HL-60/S4 treated with phorbol 12-myristate 13-acetate at 8.2 ng/mL for 4 days and 3 days (cell line): ENCODE results near the gene PARD3B.

Experiments
- in situ Hi-C: fragments of 300-500 bp; cut with MboI; formaldehyde crosslinking; loops from 2 replicates; pipeline ENCODE4 v1.15.0; 2022; ENCODE audit warnings: low sequenced_read_pairs

PARD3B gene

DNA sequence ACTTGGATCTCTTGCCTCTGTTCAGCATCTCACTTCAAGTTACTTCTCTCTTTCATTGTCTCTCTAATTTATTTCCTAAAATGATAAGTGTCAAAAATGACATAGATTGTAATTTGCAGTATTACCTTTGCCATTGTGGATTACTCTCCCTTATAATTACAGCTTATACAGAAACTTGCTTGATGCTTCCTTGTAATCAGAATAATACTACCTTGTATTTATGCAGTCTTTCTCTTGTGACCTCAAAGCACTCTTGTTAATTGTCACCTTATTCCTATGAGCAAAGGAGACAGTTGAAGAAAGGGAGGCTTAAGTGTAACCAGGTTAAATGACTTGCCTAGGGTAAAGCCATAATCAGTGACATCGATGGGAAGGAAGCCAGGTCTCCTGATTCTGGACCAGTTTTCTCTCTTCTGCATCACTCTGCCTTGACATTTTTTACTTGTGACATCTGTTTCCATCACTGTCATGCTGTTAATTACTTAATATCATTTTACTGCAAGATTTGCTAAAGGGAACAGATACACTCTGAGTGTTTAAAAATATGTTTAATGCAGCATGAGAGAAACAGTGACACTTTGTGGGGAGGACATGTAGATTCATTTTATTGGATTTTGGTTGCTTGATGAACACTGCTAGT, 388.6 kb downstream of the PARD3B start:
- in situ Hi-C loops, result no loop called here

DNA sequence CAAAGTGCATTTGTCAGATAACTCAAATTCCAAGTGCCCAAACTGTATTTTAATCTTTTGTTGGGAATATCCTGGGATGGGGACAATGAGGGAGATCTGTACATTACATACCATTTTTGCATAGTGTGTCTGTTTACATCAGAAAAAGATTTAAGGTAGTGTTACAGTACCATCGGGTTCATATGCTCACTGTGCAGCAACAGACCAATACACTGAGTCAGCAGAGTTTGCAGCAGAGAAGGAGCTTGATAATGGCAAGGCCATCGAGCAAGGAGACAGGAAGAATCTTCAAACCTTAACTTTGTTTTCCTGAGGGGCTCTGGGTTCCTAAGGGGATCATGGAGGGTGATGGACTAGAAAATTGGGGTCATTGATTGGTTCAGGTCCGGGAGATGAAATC, 399.7 kb downstream of the PARD3B start:
- in situ Hi-C loops, result no loop called here

DNA sequence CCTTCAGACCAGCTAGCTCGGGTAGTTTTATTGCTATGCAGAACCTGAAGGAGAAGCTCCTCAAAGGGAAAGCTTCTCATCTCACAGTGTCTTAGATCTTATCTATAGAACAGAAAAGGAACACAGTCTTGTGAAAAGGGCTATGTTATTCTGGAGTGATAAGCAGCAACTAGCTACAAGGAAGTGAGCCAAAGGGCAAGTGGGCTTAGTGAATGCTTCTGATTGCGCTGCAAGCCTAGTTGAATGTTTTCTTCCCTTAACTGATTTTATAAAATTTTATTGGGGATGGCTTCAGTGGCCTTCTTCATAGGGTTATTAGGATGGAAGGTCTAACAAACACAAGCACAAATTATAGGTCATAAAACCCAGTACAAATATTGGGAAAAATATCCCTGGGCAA, 400.1 kb downstream of the PARD3B start:
- in situ Hi-C loops, result no loop called here

DNA sequence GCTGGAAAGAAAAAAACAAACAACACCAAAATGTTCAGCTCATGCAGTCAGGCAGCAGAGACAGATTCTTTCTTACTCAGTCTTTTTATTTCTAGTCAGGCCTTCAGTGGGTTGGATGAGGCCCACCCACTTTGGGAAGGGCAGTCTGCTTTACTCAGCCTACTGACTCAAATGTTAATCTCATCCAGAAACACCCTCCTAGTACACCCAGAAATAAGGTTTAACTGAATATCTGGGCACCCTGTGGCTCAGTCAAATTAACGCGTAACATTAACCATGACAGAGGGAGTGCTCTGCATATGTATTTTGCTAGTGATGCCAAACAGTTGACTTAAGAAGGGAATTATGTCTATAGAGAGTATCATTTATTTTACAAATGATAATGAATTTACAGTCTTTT, 401.6 kb downstream of the PARD3B start:
- in situ Hi-C loops, result no loop called here

DNA sequence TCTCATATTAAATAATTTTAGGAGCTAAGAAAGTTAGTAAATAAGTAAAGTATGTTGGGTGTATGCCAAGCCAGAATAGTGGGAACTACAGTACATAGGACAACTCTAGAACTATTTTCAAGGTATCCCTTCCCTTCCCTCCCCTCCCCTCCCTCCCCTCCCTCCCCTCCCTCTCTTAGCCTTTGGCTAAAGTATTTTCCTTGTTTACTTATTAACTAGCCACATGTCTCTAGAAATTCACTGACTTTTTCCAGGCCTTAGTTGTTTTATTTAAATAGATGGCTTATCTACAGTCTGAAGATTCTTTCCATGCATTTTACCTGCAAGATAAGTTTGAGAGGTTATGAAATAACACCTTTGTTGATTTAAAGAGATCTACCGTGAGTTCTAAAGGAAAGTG, 402.1 kb downstream of the PARD3B start:
- in situ Hi-C loops, result no loop called here

DNA sequence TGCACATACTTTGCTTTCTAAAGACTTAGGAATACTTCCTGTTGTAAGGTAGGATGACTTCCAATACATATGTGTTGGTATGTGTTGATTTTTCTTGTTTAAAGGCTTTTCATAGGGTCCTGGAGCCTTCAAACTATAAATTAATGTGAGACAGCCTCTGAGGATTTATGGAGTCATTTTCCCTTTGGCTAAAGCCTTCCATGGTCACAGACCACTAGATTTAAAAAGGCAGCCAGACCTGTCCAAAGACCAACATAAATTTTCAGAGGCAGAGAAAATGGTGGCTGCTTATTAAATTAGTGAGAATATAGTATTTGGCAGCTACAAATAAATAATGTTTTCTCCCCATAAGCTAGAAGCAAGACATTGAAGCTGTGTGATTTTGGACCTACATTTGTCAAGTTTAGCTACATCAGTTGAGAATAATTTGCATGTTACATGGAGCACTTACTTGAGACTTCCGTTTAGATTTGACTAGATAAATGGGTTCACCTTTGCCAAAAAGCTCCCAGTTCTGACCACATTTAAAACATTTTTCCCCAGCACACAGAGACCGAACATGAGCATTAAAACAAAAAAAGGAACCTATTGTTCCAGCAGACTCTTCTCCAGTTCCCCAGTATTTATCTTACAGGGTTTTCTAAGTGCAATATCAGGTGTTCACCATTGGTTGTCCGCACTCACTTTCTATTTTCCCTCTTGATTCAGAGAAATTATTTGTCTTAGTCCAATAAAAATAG, 402.9 kb downstream of the PARD3B start:
- in situ Hi-C loops, result no loop called here

DNA sequence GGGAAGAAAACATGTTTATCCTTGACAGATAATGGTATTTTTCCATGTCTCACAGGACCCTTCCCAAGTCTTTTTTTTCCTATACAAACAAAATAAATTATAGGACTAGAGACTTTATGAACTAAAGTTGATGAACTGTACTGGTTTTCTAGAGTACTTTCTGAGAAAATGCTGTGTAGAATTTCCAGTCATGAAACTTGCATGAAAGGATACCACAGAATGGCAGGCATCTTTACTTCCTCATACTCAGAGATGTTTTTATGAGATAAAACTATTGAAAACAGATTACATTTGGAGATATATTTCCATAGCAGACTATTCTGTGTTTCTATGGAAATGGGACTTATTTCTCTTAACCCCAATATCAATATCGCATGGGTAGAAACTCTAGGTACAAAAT, 403.5 kb downstream of the PARD3B start:
- in situ Hi-C loops, result no loop called here

DNA sequence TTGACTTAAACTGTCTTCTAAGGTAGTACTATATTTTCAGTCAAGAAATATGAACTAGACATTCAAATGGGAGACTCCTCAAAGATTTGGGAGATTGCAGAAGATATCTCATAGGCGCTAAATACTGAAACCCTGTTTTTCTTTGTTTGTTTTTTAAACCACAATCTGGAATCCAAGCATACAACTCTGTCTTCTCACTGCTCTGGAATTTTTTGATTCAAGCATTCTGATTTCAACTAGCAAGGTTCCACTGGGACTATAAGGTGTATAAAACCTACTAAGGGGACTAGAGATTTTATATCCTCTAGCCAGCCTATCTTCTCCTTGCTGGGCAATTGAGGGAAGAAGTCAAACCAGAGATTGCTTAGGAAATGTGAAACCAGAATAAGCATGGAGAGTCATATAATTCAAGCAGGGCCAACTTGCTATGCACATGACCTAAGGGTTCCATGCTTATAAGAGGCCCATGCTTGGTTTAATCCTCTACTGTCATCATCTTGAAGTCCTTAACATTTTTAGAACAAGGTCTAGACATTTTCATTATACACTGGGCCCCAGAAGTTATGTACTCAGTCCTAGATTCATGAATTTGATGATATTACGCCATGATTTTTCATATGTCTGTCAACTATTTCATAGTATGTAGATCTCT, 405.5 kb downstream of the PARD3B start:
- in situ Hi-C loops, result no loop called here

DNA sequence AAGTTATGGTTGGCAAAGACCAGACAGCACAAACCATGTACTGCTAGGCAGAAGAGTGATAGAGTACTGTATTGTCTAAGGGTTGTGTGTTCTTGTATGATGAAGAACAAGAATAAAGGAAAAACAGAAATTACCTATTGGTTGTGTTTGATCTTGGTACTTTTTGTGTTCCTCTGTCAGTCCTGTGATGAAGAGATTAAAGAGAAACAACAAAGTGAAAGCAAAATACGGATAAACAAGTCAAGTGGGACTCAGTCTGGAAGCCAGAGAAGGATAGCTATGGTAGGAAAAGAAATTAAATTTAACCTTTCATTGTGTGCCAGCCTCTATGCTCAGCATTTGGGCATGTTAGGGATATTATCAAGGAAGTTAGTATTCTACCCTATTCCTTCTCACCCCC, 413.1 kb downstream of the PARD3B start:
- in situ Hi-C loops, result no loop called here

DNA sequence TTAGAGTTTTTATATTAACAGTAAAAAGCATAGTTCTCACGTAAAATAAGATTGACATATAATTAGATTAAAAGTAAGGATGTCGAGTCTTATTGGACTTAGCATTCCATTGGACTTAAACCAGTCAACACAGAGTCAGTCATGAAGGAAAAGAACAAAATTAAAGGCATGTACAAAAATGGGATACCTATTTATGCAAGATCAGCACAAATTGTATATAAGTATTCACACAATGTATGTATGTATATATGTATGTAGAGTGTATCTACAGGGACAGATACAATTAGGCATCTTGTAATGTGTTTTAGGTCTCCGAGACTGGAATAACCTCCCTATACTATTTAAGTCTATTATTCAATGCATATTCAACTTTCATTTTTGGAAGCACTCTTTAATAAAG, 419.1 kb downstream of the PARD3B start:
- in situ Hi-C loops, result no loop called here

DNA sequence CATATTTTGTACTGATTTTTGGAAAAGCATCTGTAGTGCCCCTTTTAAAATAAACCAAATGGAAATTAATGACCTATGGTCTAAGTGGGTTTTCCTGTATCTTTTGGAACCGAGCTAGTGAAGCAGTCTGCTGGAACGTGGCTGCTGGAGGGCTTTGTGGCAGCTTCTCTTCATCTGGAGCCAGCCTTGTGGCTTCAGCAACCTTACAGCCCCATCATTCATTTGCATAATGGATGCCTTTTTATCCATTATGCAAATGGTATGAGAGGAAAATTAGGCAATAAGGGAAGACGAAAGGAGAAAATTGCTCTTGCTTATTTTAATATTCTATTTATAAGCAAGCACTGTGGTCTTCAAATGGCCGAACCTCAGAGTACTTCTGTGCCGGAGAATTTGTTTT, 421.0 kb downstream of the PARD3B start:
- in situ Hi-C loops, result no loop called here

DNA sequence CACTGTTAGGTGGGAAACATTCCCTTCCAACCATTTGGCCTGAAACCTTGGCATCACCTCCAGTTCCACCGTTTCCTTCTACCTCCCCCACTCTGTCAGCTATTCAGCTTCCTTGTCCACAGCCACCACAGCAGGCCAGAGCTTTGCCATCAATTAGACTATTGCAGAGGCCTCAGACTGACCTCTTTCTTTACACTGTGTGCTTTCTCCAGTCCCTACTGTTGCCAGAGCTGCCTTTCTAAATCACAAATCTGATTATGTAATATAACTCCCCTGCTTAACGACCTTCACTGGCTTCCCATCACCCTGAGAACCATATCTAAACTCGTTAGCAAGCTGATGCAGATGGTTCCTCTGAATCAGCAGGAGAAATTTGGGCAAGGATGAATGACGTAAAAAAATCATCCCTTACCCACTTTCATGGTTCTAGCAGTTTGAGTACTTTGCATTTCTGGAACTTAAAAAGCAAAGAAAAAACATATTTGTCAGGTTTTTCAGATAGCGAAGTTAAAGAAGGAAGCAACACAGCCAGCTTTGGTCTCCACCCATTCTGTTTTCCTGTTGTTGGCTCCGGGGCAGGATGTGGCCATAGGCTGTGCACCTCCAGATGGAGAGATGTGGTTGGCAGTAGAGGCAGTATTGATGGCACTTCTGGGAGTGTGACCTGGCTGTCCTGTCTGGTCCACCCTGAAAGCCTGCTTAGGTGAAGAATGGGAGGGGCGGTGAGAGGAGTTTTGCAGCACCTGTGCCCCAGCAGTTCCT, 422.1 kb downstream of the PARD3B start:
- in situ Hi-C loops, result no loop called here

DNA sequence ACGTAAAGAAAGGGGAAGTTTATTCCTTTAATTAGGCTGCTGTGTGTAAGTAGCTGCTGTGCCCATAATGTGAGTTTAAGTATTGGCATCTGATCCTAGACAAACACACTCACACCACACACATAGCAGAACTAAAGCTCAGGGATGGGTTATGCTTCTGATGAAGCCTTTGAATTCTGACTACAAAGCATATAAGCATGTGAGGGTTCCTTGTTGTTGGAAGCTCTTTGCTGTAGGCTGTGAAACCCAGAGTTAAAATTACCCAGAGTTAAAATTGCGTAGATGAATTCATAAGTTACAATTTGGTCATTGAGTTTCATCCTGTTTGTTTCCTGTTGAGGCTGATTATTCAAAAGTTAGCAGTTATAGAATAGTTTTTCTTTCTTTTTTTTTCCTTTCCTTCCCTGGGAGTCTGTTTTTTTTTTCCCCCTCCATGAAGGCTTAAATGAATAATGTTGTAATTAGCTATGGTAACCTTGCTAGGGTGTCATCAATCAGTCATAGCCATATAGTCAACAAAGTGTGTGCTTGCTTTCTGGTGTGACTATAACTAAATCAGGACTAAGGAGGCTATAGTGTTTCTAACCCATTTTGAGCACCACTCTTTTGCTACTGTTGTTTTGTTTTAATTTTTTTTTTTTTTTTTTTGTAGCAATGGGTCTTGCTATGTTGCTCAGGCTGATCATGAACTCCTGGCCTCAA, 426.1 kb downstream of the PARD3B start:
- in situ Hi-C loops, result no loop called here

DNA sequence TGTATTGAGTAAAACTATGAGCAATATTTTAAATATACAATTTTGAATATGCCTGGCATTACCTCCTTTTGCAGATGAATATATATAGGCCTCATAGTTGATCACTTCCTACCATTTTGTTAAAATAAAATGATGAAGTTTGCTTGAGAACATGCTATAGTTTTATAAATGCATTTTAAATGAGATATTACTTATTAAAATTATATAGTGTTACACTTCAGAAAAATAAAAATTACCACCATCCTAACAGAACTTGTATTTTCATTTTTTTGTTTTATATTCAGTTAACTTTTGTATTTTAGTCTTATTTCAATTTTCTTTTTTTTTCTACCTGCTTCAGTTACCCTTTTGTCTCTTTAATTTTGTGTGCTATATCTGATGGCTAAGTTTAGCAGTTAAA, 426.9 kb downstream of the PARD3B start:
- in situ Hi-C loops, result no loop called here

DNA sequence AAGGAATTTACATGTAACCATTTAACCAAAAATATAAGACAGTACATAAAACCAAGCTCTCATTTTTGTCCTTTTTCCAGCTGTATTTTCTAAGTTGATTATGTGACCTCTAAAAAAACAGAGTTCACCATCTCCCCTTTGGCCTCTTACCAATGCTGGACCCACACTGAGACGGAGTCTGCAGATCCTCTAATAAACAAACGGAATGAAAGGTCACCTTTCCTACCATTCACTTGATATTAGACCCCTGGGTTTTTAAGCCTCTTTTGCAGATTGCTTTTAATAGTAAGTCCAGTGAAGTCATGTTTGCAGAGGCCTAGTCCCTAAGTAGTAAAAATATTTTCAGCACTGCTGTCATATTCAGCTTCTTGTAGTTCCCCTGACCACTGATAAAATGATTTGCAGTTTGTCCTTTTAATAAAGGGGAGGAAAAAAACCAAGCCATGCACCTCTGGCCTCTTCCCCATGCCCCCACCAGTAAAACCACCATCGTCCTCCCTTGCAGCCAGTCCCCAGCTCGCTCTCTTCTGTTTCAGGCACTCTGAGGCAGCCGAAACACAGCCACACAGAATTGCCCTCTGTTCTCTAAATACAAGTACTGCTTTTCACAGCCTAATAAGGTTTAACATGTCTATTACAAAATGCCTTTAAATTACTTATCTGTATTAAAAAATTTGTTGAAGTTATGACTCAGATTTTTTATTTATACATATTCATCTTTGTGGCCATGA, 427.5 kb downstream of the PARD3B start:
- in situ Hi-C loops, result no loop called here

DNA sequence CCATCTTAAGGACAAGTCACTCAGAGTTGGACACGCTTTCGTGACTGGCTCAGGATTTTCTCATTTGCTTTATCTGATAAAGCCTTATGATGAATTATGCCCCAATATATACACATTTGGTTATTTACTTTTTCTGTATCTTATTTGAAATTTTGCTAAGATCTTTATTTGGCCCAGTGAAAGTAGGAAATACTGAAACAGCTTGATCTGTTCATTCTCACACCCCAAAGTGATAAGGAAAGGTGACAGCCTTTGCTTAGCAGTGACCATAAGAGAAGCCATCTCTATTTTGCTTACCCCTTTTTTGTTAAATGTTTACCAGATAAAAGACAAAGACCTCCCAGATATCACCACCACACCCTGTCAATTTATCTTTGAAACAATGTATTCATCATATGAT, 428.3 kb downstream of the PARD3B start:
- in situ Hi-C loops, result no loop called here

DNA sequence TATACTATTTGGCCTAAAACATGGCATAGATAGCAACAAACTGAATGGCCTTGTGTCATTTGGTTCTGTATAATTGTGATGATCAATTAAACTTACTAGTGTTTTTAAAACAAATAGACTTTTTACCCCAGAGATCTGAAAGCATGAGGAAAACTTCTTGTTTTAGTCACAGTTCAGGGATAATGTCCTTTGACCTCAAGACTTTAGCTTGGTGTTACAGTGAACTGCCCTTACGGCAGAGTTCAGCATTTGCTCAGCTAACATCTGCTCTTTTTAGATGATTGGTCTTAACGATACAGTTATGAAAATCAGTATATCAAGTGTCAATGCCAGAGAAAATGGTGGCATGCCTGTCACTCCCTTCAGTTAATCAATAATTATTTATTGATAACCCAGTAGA, 429.2 kb downstream of the PARD3B start:
- in situ Hi-C loops, result no loop called here

DNA sequence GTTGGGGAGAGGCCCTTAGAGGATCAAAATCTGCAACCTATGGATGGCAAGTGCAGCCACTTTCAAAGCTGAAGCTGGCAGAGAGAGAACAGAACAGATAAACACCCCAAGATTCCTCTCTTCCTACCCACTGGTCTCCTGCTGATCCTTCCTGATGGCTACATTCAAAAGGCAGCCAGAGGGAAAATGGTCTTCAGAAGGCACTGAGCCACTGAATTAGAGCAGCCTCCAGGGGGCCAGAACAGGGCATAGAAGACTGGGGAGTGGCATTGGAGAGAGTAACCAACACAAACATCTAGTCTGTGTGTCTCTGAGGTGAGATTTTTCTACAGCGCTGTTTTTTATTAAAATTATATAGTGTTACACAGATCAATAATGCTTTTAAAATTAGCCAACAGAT, 432.6 kb downstream of the PARD3B start:
- in situ Hi-C loops, result no loop called here

DNA sequence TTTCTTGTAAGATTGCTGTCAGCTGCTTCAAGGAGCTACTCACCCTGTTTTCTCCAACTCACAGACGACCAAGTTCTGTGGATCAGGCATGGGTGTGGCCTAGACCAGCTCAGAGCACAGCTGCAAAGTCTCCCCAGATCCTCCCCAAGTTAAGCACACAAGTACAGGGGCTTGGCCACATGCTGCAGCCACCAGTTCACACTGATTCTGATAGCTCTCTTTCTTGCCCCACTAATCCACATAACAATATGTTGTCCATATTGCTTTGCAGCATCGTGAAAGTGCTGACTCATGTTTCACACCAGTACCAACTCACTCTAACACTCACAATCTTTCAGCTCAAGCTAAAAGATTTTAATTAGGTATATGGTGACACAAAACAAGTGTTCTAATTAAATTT, 437.0 kb downstream of the PARD3B start:
- in situ Hi-C loops, result no loop called here

DNA sequence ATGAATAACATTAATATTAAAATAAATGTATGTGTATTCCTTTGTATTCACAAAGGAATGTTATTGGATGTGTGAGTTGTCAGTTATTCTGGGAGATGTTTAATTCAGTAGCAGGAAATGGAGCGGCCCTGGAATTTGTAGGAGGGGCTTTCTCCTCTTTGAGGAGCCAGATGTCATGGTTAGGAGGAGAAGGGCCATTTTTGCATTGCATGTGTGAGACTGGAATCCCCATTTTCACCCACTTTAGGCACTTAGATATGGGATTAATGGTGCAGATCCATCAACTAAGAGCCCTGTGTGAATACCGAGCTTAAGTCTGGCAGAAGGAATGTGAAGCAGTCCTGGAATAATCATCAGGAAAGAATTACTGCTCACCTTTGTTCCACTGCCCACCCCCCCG, 439.2 kb downstream of the PARD3B start:
- in situ Hi-C loops, result no loop called here
